Adrenal gland (tissue), 5 donors: ENCODE results near the gene SMIM38.

Experiments
- POLR2A ChIP-seq, 2 donors: fragments of 450-650 bp; IDR thresholded peaks; one replicate each; pipeline ENCODE4 v1.6.1; 2017; ENCODE audit warnings: antibody characterized with exemption in 2 of 2, mild to moderate bottlenecking in 2 of 2, moderate library complexity in 1 of 2
- TF ChIP-seq, protein P1 (sequence below), 6 experiments: fragments of 450-650 bp in 4 of 6; fragments of 200-600 bp in 2 of 6; sonication (generic) in 1 of 6; IDR thresholded peaks; 1 replicate in 5 of 6; 2 replicates in 1 of 6; pipeline versions ENCODE4 v1.5.1 to v1.8.0; 2016 to 2021; ENCODE audit warnings: antibody characterized with exemption in 6 of 6, mild to moderate bottlenecking in 2 of 6, moderate library complexity in 1 of 6
- donor health status: DM: no; HTN: no; CAD: no.

GRCh38 chr11:69172674-69173073 is 16.9 kb downstream of the SMIM38 start:
- TF ChIP-seq, protein P1, sequence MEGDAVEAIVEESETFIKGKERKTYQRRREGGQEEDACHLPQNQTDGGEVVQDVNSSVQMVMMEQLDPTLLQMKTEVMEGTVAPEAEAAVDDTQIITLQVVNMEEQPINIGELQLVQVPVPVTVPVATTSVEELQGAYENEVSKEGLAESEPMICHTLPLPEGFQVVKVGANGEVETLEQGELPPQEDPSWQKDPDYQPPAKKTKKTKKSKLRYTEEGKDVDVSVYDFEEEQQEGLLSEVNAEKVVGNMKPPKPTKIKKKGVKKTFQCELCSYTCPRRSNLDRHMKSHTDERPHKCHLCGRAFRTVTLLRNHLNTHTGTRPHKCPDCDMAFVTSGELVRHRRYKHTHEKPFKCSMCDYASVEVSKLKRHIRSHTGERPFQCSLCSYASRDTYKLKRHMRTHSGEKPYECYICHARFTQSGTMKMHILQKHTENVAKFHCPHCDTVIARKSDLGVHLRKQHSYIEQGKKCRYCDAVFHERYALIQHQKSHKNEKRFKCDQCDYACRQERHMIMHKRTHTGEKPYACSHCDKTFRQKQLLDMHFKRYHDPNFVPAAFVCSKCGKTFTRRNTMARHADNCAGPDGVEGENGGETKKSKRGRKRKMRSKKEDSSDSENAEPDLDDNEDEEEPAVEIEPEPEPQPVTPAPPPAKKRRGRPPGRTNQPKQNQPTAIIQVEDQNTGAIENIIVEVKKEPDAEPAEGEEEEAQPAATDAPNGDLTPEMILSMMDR (IDR thresholded peaks at IDR 0.05): no peak
- no peak for TF ChIP-seq POLR2A (IDR thresholded peaks at IDR 0.05)
